Activated effector memory CD4-positive, alpha-beta T cell treated with anti-CD3 and anti-CD28 coated beads, Interleukin-2, amount 50 U/mL, for 16 hours (primary cell): ENCODE results near the gene IL17RA.
"Not testable (repeated sequence)": the region's sequence is repeated elsewhere in the genome, so short reads cannot be mapped to it uniquely, and the experiment has no call there.

Experiments used
- DNase-seq: peaks from one replicate; pipeline ENCODE4 v3.0.0-alpha.2; 2020

The IL17RA gene, protein sequence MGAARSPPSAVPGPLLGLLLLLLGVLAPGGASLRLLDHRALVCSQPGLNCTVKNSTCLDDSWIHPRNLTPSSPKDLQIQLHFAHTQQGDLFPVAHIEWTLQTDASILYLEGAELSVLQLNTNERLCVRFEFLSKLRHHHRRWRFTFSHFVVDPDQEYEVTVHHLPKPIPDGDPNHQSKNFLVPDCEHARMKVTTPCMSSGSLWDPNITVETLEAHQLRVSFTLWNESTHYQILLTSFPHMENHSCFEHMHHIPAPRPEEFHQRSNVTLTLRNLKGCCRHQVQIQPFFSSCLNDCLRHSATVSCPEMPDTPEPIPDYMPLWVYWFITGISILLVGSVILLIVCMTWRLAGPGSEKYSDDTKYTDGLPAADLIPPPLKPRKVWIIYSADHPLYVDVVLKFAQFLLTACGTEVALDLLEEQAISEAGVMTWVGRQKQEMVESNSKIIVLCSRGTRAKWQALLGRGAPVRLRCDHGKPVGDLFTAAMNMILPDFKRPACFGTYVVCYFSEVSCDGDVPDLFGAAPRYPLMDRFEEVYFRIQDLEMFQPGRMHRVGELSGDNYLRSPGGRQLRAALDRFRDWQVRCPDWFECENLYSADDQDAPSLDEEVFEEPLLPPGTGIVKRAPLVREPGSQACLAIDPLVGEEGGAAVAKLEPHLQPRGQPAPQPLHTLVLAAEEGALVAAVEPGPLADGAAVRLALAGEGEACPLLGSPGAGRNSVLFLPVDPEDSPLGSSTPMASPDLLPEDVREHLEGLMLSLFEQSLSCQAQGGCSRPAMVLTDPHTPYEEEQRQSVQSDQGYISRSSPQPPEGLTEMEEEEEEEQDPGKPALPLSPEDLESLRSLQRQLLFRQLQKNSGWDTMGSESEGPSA

GRCh38 chr22:17084554-17085276 lies at the start of gene IL17RA:
Gene IL17RA (plus strand): TSS chr22:17085000. CDS start chr22:17085092, 92 bp downstream.
- DNase-seq = peak; percentile 98

DNA sequence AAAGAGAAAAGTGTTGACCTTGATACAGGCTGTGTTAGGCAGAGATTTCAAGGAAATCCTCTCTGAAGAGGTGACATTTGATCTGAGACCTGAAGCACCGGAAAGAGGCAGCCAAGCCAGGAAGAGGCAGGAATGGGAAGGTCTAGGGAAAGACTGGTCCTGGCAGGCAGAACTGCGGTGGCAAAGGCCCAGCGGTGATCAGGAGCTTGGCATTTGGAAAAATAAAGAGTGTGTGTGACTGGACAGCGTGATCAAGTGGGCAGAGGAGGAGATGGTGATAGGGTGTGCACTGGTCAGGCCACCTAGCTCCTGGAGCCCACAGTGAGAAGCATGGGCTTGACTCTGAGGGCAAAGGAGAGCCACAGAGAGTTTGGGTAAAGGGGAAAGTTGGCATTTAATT lies 49.6 kb upstream of the IL17RA start:
- no peak for DNase-seq

DNA sequence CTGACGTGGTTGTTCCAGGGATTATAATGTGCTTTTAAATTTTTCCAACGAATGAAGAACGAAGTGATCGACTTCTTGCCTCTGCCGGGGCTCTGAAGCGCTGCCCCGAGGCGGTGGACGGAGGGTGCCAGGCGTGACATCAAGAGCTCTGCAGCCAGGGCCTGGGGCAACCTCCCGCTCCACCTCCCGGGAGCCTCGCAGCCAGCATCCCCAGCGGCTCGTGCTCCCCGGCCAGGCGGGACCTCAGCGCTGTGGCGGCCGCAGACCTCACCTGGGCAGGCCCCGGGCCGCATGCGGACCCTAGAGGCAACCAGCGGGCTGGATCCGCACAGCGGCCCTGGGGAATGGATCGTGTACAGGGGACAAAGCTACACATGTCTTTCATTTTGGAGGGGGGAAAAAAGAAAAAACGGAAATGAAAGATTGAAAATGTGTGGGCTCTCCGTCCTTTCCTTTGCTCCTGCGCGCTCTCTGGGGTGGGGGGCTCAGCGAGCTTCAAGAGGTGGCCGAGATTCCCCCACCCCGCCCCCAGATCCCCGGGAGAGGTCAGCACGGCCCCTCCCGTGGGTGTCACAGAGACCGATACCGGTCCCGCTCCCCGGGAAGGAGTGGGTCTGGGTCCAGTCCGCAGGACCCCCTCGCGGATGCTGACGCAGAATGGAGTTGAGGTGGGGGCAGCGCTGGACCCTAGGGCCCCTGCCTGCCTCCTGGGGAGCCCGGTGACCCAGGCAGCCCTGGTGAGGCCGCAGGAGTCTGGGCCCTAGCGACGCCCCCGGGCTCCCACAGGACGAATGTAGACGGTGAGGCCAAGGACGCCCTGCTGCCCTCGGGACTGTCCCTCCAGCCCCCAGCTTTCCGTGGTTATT lies 48.6 kb upstream of the IL17RA start:
- DNase-seq = not testable (repeated sequence)

GRCh38 chr22:17036842-17037711 lies 47.7 kb upstream of the IL17RA start:
- DNase-seq = not testable (repeated sequence)

GRCh38 chr22:17043521-17043920 lies 41.3 kb upstream of the IL17RA start:
- DNase-seq = no peak

DNA sequence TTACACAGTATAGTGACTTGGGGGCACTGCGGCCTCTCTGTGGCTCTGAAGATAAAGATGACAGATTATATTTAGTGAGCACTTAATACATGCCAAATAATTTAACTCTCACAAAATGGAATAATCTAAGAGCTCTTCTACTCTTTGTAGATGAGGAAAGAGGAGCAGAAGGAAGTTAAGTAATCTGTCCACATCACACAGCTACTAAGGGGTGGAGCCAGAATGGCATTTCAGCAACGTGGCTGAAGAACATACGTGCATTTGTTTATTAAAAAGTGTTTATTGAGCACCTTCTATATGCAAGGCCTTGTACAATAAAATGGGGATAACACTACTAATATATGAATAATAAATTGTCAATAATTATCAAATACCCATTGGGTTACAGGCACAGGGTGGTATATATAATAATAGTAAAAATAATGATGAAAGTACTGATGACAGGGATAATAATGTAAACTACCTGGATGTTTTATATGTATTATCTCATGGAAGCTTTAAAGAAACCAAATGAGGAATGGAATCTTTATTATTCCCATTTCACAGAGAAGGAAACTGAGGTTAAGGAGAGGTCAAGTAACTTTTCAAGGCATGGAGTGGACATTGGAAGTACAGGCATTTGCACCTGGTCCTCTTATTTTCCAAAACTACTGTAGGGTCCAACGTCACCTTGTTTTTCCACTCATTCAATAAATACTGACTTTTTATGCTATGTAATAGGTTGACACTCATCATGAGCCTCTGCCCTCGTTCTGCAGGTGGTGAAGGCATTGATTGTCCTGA lies 38.0 kb upstream of the IL17RA start:
- DNase-seq = no peak

DNA sequence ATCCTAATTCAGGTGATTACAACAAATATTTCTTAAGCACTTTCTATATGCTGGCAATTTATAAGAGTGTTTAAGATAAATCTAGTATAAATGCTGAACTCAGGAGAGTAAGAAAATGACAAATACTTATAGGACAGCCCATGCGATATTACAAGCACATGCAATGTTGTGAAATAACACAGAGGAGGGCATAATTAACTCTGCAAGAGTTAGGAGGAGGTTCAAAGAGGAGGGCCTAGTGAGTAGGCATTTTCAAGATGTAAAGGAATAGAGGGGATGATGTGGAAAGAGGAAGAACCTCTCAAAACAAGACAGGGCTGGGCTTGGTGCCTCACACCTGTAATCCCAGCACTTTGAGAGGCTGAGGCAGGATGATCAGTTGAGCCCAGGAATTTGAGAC lies 37.1 kb upstream of the IL17RA start:
- DNase-seq = no peak

DNA sequence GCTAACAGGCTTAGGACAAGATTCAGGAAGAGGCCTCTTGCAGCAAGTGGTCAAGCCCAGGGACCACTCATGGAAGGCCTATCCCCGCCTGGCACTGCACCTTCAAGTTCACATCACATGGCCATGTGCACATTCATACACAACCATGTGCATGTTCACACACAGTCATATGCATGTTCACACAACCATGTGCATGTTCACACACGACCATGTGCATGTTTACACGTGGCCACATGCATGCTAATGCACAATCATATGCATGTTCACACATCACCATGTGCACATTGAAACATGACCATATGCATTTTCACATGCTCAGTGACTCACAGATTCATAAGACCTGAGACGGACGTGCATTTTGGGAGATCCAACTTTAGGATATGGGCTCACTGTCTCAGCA lies 28.7 kb upstream of the IL17RA start:
- no peak for DNase-seq

DNA sequence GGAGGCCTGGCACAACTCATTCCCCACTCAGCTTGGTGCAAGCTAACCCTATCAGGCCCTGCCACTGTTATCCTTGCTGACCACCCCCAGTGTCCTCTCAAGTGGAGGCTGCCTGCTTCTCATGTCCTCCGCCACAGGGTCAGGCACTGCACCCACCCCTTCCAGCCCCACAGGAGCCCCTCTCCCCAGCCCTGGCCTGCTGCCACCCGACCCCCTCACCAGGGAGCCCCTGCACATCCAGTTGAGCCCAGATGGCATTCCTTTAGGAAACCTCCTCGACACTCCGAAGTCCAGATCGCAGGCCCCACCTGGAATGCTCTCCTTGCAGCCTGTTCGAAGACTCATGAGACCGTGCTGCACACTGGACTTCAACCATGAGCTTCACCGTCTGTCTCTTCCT lies 28.0 kb upstream of the IL17RA start:
- no peak for DNase-seq

GRCh38 chr22:17057959-17058814 lies 26.6 kb upstream of the IL17RA start:
- peak; percentile 78 for DNase-seq

DNA sequence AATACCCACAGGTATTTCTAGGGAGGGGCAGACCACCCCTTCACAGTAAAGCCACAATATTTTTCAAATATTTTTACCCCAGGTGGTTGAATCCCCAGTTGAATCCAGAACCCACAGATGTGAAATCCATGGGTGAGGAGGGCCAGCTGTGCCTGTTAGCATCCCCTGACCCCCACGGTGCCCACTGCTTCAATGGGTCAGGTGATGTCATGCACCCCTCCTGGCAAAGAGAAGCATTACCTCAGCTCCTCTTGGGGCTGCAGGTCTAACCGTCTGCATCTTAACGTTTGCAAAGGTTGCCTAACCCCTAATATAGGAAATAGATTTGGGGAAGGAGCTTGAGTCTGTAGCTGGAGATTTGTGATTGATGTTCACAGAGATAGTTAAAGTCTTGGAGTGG lies 24.7 kb upstream of the IL17RA start:
- DNase-seq = no peak

DNA sequence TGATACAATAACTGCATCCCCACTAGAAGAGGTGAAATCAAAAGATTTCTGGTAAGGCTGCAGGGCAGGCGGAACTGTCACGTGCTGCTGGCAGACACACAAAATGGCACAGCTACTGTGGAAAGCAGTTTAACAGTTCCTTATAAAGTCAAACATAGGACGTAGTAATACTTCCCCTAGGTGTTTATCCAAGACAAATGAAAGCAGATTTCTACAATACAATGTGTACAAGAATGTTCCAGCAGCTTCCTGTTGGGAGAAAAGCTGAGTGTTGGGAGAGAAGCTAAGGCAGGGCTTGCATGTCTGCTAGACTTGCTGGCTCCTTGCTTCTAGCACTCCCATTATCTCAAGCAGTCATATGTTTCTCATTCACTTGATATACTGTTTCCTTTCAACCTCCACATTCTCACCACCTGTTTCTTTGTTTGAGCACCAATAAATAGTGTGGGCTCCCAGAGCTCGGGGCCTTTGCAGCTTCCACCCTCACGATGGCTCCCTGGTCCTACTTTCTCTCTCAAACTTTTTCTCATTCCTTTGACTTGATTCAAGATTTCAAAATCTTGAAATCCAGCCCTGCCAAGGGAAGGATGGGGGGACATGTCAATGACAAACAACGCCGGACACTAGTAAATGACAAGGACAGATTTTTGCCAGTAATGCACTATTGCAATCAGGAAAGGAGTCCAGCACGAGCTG lies 21.2 kb upstream of the IL17RA start:
- DNase-seq = no peak

DNA sequence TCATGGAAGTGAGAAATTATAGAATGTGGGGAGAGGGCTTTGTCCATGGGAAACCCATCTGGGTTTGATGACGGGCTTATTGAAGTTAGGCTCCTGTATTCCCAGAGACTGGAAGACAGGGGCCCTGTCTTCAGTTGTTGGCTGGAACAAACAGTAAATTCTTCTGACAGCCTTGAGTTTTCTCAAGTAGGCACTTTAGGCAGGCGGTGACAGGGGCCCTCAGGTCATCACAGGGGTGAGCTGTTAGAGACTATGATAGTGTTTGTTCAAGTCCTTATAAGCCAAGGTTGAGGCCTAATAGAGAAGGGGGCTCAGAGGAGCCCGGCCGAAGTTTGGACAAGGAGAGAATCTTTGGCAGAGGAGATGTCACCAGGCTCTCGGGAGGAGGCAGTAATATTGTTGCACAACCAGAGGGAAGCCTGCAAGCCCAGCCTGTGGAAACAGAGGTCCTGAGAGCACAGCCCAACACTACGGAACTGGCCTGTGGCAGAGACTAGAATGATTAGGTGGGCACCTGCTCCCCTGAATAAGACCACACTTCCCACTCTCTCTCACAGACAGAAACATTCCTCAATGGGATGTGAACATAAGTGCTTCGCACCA lies 20.2 kb upstream of the IL17RA start:
- DNase-seq = no peak

GRCh38 chr22:17065433-17065832 lies 19.4 kb upstream of the IL17RA start:
- DNase-seq = no peak

GRCh38 chr22:17072877-17073276 lies 11.9 kb upstream of the IL17RA start:
- DNase-seq = no peak

DNA sequence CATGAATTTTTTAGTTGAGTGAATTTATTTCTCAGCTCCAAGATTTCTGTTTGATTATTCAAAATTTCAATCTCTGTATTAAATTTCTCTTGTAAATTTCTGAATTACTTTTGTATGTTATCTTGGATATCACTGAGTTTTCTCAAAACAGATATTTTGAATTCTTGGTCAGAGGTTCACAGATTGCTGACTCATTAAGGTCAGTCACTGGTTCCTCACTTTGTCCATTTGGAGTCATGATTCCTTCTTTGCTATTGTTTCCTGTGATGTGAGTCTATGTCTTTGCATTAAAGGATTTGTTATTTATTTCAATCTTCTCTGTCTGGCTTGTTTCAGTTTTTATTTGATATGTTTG lies 10.2 kb upstream of the IL17RA start:
- no peak for DNase-seq

DNA sequence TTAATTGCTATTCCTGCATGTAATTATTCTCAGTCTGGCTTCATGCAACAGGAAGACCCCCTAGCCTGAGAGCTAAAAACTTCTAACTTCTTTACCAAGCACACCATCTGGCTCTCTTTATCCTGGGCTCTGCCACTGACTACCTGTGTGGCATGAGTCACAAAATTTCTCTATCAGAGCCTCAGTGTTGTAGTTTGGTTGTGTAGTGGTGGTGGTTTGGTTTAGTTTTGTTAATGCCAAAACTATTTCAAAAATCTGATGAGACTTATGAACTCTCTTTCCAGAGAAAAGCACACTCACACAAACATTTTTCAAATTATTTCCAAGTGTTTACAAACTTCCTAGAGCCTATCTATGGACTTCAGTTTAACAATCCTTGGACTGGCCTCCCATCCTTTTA lies 7.5 kb upstream of the IL17RA start:
- DNase-seq = peak; percentile 8

GRCh38 chr22:17079572-17079971 lies 5.2 kb upstream of the IL17RA start:
- peak; percentile 17 for DNase-seq
